Stimulated activated naive CD4-positive, alpha-beta T cell treated with Interleukin-2 at 50 U/mL for 16 hours (primary cell): Measurements from ENCODE around the gene ARHGAP31.
A peak's percentile ranks its signal among the peaks of the same experiment; 100 is the strongest.

ENCODE experiments used
- DNase-seq: peaks from one replicate; lab custom pipeline; 2025; lab: John Stamatoyannopoulos, UW

ARHGAP31 gene

GRCh38 chr3:119444590-119444989, 150.4 kb downstream of the ARHGAP31 start:
- DNase-seq: no peak

DNA sequence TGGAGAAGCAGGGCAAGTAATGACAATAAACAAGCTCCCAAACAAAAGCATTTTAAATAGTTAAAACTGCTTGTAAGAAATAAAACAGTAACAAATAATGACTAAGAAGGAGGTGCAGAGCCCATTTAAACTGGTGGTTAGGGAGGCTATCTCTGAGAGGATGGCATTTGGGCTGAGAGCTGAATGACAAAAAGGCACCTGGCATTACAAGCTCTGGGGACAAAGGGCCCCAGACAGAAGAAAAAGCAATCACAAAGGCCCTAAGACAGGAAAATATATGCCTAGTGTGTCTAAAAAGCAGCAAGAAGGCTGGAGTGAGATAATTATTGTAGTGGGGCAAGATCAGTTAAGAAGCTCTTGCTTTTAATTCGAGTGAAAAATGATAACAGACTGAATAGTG, 159.6 kb downstream of the ARHGAP31 start:
- DNase-seq: no peak

- no peak for DNase-seq
Measured at GRCh38 chr3:119456469-119456868, 162.3 kb downstream of the ARHGAP31 start.

DNA sequence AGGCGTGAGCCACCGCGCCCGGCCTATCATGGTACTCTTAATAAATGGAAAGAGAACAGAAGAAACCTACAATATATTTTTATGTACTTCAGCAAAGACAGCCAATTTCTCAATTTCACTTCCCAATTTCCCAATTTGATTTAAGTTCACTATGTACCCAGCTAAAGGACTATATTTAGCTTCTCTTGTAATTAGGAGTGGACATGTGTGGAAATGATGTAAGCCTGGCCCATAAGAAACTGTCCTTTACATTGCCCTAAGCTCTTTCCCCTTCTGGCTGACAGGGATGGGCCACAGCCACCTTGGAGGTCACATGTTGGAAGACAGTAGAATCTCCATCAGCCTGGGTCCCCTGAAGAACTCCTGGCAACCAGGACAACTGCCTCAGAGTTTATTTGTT, 163.1 kb downstream of the ARHGAP31 start:
- no peak for DNase-seq

GRCh38 chr3:119463171-119464169, 169.3 kb downstream of the ARHGAP31 start, which contains the start of gene TMEM39A:
Gene TMEM39A, minus strand, starts transcription at chr3:119463615. Its CDS starts 1,541 bp downstream, at chr3:119462074.
- peak; percentile 98 for DNase-seq

DNA sequence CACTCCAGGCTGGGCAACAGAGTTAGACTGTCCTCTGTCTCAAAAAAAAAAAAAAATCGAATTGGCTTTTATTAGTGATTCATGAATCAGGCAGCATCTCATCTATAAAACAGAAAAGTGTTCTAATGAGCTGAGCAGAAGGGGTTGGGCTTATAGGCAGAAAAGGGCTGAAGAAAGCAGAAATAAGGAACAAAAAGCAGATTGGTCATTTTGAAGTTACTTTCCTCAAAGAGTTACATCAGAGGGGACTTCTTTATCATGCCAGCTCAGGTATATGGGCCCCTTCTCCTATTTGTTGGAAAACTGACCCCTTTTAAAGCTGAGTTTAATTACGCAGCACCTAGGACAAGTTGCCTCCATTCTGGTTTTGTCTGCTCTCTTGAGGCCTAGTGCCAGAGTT, 173.9 kb downstream of the ARHGAP31 start:
- DNase-seq: no peak

DNA sequence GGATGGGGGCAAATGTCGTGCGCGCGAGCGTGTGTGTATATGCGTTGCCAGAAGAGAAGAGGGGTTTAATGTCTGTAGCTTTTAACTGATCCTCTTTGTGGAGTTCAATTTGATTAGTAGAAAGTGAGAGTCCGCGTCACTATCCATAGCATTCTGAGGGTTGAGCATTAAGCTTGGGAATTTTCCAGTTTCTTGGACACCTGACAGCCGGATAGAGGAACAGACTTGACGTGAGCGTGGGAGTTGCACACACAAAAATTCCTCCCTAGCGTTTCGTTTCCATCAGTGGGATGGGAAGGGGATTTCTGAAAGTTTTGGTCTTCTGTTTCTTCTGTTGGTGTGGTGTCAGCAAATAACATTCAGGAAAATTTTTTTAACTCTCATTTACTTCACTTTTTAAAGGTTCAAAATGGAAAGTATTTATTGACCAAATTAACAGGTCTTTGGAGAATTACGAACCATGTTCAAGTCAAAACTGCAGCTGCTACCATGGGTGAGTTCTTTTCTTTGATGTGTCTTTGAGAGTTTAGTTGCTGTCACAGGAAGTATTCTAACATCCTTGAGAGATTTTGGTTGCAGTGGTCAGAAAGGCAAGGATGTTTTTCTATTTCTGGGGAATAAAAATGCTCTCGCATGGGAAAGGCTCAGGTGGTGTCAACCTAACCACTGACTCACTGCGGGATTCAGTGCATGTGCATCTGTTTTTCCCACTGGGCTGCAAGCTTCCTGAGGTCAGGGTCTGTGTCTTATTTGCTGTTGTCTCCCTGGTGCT, 175.4 kb downstream of the ARHGAP31 start:
- DNase-seq: no peak
